ENCODE measurements around the gene TMEFF2.

TMEFF2 gene

GRCh38 chr2:192023006-192023405 lies 171.7 kb downstream of the TMEFF2 start:
- in situ Hi-C loops (cut with HindIII; ENCODE audit: low sequenced_read_pairs) = no loop called here

- in situ Hi-C loops (cut with HindIII; ENCODE audit: low sequenced_read_pairs) = no loop called here
Observed at GRCh38 chr2:192017844-192018243, 176.9 kb downstream of the TMEFF2 start.

GRCh38 chr2:192016265-192016664 lies 178.5 kb downstream of the TMEFF2 start:
- in situ Hi-C loops (cut with HindIII; ENCODE audit: low sequenced_read_pairs) = no loop called here

- in situ Hi-C loops (cut with HindIII; ENCODE audit: low sequenced_read_pairs) = no loop called here
Observed at GRCh38 chr2:192013211-192013610, 181.5 kb downstream of the TMEFF2 start.

GRCh38 chr2:192011196-192011595 lies 183.5 kb downstream of the TMEFF2 start:
- in situ Hi-C loops (cut with HindIII; ENCODE audit: low sequenced_read_pairs) = no loop called here

- in situ Hi-C loops (cut with HindIII; ENCODE audit: low sequenced_read_pairs) = no loop called here
Observed at GRCh38 chr2:192010073-192010472, 184.7 kb downstream of the TMEFF2 start.

- in situ Hi-C loops (cut with HindIII; ENCODE audit: low sequenced_read_pairs) = no loop called here
Observed at GRCh38 chr2:192007581-192008228, 187.0 kb downstream of the TMEFF2 start.

GRCh38 chr2:192005211-192005610 lies 189.5 kb downstream of the TMEFF2 start:
- in situ Hi-C loops (cut with HindIII; ENCODE audit: low sequenced_read_pairs) = no loop called here

- in situ Hi-C loops (cut with HindIII; ENCODE audit: low sequenced_read_pairs) = no loop called here
Observed at GRCh38 chr2:192004188-192004963, 190.4 kb downstream of the TMEFF2 start.

- in situ Hi-C loops (cut with HindIII; ENCODE audit: low sequenced_read_pairs) = no loop called here
Observed at GRCh38 chr2:192002418-192002817, 192.3 kb downstream of the TMEFF2 start.

- in situ Hi-C loops (cut with HindIII; ENCODE audit: low sequenced_read_pairs) = no loop called here
Observed at GRCh38 chr2:192000196-192000980, 194.3 kb downstream of the TMEFF2 start.

GRCh38 chr2:191999101-191999841 lies 195.5 kb downstream of the TMEFF2 start:
- in situ Hi-C loops (cut with HindIII; ENCODE audit: low sequenced_read_pairs) = no loop called here

GRCh38 chr2:191995285-191995684 lies 199.4 kb downstream of the TMEFF2 start:
- in situ Hi-C loops (cut with HindIII; ENCODE audit: low sequenced_read_pairs) = no loop called here

GRCh38 chr2:191994749-191995148 lies 200.0 kb downstream of the TMEFF2 start:
- in situ Hi-C loops (cut with HindIII; ENCODE audit: low sequenced_read_pairs) = no loop called here

GRCh38 chr2:191991442-191991841 lies 203.3 kb downstream of the TMEFF2 start:
- in situ Hi-C loops (cut with HindIII; ENCODE audit: low sequenced_read_pairs) = no loop called here

GRCh38 chr2:191985740-191986139 lies 209.0 kb downstream of the TMEFF2 start:
- in situ Hi-C loops (cut with HindIII; ENCODE audit: low sequenced_read_pairs) = no loop called here

GRCh38 chr2:191983591-191983990 lies 211.1 kb downstream of the TMEFF2 start:
- in situ Hi-C loops (cut with HindIII; ENCODE audit: low sequenced_read_pairs) = no loop called here

- in situ Hi-C loops (cut with HindIII; ENCODE audit: low sequenced_read_pairs) = no loop called here
Observed at GRCh38 chr2:191983186-191983585, 211.5 kb downstream of the TMEFF2 start.

- in situ Hi-C loops (cut with HindIII; ENCODE audit: low sequenced_read_pairs) = no loop called here
Observed at GRCh38 chr2:191981706-191982105, 213.0 kb downstream of the TMEFF2 start.

GRCh38 chr2:191980483-191980882 lies 214.2 kb downstream of the TMEFF2 start:
- in situ Hi-C loops (cut with HindIII; ENCODE audit: low sequenced_read_pairs) = no loop called here

GRCh38 chr2:191979221-191979730 lies 215.5 kb downstream of the TMEFF2 start:
- in situ Hi-C loops (cut with HindIII; ENCODE audit: low sequenced_read_pairs) = no loop called here

All from endothelial cell of hepatic sinusoid (primary cell).